ES-I3 (cell line): ENCODE measurements around the gene IQGAP2.

ENCODE experiments used
- H3K36me3 ChIP-seq: 2 replicates; pipeline ENCODE4 v1.6.1; 2013; ENCODE audit warnings: mild to moderate bottlenecking, low read length, control low read depth, moderate library complexity; ENCODE audit not compliant: insufficient read depth
- H3K4me1 ChIP-seq: 2 replicates; pipeline ENCODE4 v1.6.1; 2013; ENCODE audit warnings: mild to moderate bottlenecking, control low read depth, low read length; ENCODE audit not compliant: insufficient read depth
- H3K9ac ChIP-seq: 2 replicates; pipeline ENCODE4 v1.6.1; 2013; ENCODE audit warnings: low read depth, mild to moderate bottlenecking, low read length, moderate library complexity
- H3K9me3 ChIP-seq: 2 replicates; pipeline ENCODE4 v1.6.1; 2013; ENCODE audit warnings: mild to moderate bottlenecking, low read length, moderate library complexity; ENCODE audit not compliant: control insufficient read depth, insufficient read depth

IQGAP2 gene

DNA sequence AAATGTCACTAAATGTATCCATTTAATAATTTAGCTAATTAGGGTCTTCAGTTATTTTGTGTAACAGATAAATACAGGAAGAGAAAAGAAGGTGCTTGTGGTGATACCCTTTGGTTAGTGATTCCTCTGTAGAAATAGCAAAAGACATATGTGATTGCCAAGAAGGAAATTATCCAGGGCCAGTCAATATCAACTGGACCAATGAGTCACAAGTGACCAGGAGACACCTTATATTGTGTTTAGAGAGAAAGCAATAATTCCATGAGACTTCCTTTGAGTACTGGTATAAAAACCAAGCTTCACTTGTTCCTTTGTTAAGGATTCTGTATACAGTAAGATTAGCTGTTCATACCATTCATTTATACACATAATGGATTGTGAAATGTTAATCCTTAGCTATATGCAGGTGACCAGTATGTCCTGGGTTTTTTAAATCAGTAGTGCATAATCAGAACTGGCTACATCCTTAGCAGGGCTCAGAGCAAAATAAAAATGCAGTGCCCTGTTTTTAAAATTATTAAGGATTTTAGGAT is 301.1 kb downstream of the IQGAP2 start:
- 0 out of 2 replicates have a peak, but pooled peaks cover 3% of the 10 kb centered on the region for H3K4me1 ChIP-seq
- no peaks in the 10 kb centered on the region; the same call in 1 of the 2 replicates for H3K36me3 ChIP-seq
- H3K9ac ChIP-seq: no peak overlapping the region
- H3K9me3 ChIP-seq: no peaks in the 10 kb centered on the region

DNA sequence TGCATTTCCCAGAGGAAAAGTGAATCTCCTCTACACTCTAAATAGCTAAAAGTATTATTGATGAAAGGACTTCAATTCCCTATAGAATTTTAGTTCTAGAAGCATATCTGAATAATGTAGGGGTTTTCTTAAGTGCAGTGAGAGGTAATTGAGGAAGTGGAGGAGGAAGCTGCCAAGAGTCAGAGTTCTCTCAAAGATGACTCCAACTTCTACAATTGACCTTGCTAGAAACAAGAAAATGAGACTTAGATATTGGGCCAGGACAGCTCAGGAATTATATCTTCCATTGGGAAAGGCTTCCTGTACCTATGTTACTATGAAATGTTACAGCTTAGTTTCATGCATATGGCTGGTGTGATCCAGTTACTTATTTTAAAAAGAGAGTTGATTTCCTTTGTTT is 302.5 kb downstream of the IQGAP2 start:
- no peaks in the 10 kb centered on the region; the same call in 1 of the 2 replicates for H3K36me3 ChIP-seq
- 0 out of 2 replicates have a peak, but pooled peaks cover 3% of the 10 kb centered on the region for H3K4me1 ChIP-seq
- H3K9ac ChIP-seq: no peak overlapping the region
- no peaks in the 10 kb centered on the region for H3K9me3 ChIP-seq

DNA sequence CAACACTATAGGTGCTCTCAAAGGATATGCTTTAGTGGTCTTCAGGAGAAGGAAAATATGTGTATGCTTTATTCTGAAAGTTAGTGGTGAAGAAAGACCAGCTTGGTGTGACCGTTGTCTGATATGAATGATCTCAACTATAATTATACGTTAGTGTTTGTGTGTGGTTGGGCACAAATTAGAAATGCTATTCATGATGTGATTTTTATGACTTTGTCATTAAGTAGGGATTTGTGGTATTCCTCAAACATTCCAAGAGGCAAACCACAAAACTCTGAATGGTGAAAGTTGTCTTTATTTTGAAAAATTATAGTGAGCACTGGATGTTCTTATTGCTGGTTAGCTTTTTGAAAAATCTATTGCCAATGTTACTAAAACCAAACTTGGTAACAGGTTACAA is 306.7 kb downstream of the IQGAP2 start:
- Histone ChIP-seq H3K36me3 (no peaks in the 10 kb centered on the region; the same call in 1 of the 2 replicates), H3K9ac (no peak overlapping the region), H3K4me1 (0 out of 2 replicates have a peak, but pooled peaks cover 3% of the 10 kb centered on the region), H3K9me3 (no peaks in the 10 kb centered on the region)

DNA sequence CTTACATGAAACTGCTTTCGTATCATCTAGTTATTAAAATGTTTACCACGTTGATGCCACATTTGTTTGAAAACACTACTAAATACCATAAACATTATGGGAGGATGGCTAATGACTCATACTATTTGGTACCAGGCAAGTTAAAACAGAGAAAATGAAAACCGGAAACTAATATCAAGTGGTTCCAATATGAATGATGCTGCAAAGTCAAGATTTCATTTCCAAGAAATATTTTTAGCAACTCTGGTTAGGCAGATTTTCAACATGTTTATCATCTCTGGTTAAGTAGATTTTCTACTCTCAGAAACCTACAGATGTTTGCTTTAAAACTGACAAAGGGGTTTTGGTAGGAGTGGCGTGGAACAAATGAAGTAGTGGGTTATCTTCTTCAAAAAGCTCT is 307.9 kb downstream of the IQGAP2 start:
- H3K36me3 ChIP-seq: no peaks in the 10 kb centered on the region; the same call in 1 of the 2 replicates
- 0 out of 2 replicates have a peak, but pooled peaks cover 3% of the 10 kb centered on the region for H3K4me1 ChIP-seq
- H3K9ac ChIP-seq: no peak overlapping the region
- H3K9me3 ChIP-seq: no peaks in the 10 kb centered on the region

DNA sequence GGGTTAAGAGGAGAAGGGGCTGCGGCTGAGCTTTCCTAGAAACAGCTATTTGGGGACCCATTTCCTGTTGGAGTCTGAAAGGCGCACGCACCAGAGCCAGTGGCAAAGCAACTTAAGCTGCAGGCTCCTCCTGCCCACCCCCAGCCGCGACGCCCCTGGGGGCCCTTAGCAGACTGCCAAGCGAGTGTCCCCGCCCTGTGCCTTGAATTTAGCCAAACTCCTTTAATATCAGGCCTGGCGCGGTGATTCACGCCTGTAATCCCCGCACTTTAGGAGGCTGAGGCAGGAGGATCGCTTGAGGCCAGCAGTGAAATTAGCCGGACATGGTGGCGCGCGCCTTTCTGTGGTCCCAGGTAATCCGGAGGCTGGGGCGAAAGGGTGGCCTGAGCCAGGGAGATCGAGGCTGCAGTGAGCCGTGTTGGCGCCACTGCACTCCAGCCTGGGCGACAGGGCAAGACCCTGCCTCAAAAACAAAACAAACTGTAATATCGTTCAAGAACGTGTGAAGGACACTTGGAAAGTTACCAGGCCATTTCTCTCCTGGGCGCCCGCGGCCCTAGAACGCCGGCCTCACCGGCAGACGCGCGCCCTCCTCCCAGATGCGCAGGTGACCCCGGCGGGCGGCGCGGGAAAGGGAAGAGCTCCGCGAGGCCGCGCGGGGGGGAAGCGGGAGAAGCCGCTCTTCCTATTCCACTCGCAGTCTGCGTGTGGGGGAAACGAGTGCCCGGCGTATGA is 311.8 kb downstream of the IQGAP2 start:
- no peaks in the 10 kb centered on the region for H3K9me3 ChIP-seq
- no peaks in the 10 kb centered on the region for H3K36me3 ChIP-seq
- peak overlapping the region; percentile 85; the same call in 1 of the 2 replicates for H3K9ac ChIP-seq
- peaks cover 7% of the 10 kb centered on the region; the same call in 1 of the 2 replicates for H3K4me1 ChIP-seq

DNA sequence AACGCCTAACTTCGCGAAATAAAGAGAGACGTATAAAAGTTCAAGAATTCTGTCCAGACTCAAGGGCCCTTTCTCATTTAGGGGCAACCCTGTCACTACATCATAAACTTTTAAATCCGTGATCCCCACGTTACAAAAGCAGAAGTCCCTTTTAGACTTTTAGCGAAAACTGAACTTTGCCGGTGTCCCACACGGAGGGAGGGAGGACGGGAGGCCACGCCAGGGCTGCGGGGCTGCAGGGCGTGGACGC is 312.3 kb downstream of the IQGAP2 start:
- peaks cover 7% of the 10 kb centered on the region; the same call in 1 of the 2 replicates for H3K4me1 ChIP-seq
- peak overlapping the region; percentile 85; the same call in 1 of the 2 replicates for H3K9ac ChIP-seq
- H3K9me3 ChIP-seq: no peaks in the 10 kb centered on the region
- H3K36me3 ChIP-seq: no peaks in the 10 kb centered on the region

DNA sequence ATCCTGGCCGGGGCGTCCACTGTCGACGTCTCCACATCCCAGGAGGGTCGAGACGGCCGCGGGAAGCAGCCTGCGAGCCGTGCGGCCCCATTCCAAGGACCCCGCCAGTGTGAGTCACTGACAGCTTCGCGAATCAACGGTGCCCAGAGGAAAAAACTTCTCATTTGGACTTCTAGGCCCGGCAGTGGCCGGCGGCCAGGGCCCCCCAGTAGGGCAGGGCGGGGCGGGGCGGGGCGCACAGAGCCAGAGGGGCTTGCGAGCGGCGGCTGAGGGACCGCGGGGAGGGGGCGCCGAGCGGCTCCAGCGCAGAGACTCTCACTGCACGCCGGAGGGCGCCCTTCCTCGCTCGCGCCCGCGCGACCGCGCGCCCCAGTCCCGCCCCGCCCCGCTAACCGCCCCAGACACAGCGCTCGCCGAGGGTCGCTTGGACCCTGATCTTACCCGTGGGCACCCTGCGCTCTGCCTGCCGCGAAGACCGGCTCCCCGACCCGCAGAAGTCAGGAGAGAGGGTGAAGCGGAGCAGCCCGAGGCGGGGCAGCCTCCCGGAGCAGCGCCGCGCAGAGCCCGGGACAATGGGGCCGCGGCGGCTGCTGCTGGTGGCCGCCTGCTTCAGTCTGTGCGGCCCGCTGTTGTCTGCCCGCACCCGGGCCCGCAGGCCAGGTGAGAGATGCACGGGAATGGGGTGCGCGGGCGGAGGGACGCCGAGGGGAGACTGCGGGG is 312.8 kb downstream of the IQGAP2 start, which contains the start of gene F2R:
TSS of gene F2R (plus strand) at position 391 of the 720 bp plus-strand sequence. CDS start at position 573, 182 bp downstream.
- Histone ChIP-seq H3K4me1 (peaks cover 7% of the 10 kb centered on the region; the same call in 1 of the 2 replicates), H3K9me3 (no peaks in the 10 kb centered on the region), H3K9ac (peak within 1 kb of the TSS; percentile 85), H3K36me3 (no peaks in the 10 kb centered on the region)

DNA sequence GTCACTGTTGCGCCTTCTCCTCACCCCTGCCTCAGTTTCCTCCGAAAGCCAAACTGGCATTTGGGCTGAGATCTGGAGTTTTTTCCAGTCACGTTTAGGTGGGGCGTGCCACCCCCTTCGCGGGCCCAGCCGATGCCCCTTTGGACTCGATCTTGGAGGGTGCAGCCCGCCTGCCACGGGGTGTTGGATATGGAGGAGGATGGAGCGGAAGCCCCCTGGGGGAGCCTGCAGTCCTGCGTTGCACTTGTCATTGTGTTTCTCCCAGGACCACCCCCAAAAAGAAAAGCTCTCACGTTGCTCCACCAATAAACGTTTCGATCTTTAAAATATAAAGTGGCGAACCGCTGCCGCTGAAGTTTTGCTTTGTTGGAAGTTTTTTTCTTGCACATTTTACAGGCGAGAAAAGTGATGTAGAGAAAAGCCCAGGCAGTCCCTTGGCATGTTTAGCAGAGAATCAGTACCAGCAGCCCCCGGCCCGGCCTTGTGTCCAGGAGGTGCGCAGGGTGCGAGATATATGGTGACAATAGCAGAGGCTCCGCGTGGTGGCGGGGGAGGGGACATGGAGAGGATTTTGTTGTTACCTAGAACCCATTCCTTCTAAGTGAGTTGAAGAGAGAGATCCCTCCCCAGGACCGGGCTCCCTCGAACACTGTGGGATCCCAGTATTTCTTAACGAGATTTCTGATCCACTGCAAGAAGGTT is 313.5 kb downstream of the IQGAP2 start:
- Histone ChIP-seq H3K9ac (peak overlapping the region; percentile 85), H3K9me3 (no peaks in the 10 kb centered on the region), H3K4me1 (peaks cover 7% of the 10 kb centered on the region; the same call in 1 of the 2 replicates), H3K36me3 (no peaks in the 10 kb centered on the region)

DNA sequence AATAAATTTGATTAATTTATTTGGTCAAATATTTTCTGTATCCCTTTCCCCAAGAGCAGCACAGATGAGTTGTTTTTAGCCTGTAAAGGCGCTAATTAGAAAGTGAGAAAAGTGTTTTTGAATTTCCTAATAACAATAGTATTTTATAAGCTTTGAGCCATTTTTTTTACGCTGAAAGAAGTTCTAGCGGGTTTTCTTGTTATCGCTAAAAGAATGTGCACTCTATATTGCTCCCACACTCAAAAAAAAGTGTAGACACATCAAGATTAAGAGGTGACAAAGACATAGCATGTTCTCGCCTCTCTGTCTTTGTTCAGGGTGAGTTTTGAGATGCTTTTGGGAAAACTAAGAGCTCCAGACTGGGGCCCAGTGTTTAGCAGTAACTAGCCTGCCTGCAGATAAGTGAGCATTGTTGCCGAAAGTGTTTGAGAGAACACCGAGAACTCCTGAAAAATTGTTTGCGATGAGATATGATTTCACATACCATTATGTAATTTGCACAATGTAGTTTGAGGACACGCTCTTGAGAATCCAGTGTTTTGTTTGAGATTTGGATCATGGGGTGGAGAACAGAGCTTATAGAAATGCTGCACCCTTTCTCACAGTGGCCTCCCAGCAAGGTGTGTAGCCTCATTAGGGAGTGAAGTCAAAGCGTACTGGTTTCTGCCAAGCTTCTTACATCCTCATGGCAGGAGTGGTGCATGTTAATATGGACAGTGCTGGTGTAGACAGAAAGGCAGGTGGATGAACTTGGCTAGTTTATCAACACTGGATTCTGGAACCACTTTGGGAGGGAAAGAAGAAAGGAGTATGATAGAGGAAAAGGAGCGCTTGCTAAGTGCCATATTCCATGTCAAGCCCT is 314.4 kb downstream of the IQGAP2 start:
- Histone ChIP-seq H3K36me3 (no peaks in the 10 kb centered on the region), H3K4me1 (peaks cover 7% of the 10 kb centered on the region; the same call in 1 of the 2 replicates), H3K9me3 (no peaks in the 10 kb centered on the region), H3K9ac (peak overlapping the region; percentile 85; the same call in 1 of the 2 replicates)

DNA sequence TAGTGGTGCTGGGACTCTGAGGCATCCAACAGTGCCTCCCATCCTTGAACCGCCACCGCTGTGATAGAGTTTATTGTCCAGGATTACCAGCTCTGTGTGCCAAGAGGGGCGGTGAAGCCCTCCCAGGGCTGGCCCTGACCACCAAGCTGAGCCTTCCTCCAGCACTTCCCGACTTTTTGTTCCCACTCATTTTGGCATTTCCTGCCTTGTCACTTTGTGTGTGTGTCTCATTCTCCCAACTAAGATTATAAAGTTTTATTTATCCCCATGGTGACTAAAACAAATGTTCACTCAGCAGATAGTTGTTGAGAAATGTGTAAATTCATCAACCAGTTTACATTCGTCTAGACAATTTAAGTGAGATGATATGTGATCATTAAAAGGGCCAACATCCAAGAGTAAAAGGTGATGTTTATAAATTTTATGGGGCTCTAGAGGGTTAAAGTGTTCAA is 315.3 kb downstream of the IQGAP2 start:
- no peaks in the 10 kb centered on the region for H3K9me3 ChIP-seq
- H3K4me1 ChIP-seq: peaks cover 7% of the 10 kb centered on the region; the same call in 1 of the 2 replicates
- no peaks in the 10 kb centered on the region for H3K36me3 ChIP-seq
- H3K9ac ChIP-seq: no peak overlapping the region

DNA sequence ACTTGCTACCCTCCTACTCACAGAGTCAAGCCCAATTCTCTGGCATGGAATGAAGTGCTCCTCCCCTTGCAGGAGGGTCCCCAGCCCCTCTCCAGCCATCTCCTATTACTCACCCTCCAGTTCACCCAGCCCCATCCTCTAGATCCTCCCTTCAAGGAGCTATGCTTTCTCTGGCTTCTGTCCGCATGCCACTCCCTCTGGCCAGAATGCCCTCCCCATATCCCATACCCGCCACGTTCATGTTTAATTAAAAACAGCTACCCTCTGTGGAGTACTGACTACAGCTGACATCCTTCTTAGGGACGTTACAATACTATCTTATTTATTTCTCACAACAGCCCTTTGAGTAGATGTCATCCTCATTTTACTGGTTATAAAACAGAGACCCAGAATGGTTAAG is 315.8 kb downstream of the IQGAP2 start:
- H3K9me3 ChIP-seq: no peaks in the 10 kb centered on the region
- H3K36me3 ChIP-seq: no peaks in the 10 kb centered on the region

DNA sequence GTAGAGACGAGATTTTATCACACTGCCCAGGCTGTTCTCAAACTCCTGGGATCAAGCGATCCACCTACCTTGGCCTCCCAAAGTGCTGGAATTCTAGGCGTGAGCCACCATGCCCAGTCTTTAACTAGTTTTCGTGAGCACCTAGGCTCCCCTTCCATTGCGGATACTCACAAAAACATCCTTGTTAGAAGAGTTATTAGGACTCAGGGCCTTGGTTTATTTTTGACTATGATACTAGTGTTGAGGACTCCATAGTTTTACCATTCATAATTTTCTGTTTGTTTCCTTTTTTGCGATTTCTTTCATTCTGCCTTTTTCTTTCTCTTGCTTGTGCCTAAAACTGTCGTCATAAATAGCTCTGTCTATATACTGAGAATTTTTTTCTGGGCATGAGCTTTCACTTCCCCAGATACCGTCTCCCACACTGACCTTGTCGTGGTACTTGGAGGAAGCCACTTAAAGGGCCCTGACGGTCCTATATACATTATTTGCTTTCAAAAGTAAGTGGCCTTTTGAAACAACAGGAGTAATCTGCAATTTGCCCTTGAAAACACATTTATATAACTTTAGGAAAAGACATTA is 318.0 kb downstream of the IQGAP2 start:
- H3K9me3 ChIP-seq: no peaks in the 10 kb centered on the region
- no peak overlapping the region for H3K9ac ChIP-seq
- peaks cover 16% of the 10 kb centered on the region; the same call in 1 of the 2 replicates for H3K4me1 ChIP-seq
- no peaks in the 10 kb centered on the region for H3K36me3 ChIP-seq

More for the DNA sequence above, 315.8 kb downstream of the IQGAP2 start:
- Histone ChIP-seq H3K4me1 (peaks cover 7% of the 10 kb centered on the region; the same call in 1 of the 2 replicates), H3K9ac (no peak overlapping the region)

DNA sequence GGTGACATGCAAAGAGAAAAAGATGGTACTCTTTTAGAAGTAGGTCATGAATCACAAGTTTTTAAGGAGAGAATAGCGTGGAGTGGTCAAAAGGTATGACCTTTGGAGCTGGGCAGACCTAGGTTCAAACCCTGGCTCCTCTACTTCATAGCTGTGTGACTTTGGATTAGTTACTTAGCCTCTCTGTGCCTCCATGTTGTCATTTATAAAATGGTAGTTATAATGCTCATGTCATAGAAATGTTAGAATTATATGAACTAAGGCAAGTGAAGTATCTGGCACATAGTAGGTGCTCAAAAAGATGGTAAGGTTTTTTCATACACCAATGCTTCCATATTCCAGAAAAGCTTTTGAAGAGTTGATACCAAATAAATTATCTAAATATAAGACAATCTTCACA is 320.2 kb downstream of the IQGAP2 start:
- no peaks in the 10 kb centered on the region for H3K36me3 ChIP-seq
- no peak overlapping the region for H3K9ac ChIP-seq
- no peaks in the 10 kb centered on the region for H3K9me3 ChIP-seq
- peaks cover 8% of the 10 kb centered on the region; the same call in 1 of the 2 replicates for H3K4me1 ChIP-seq
